HuH-7 (cell line): Measurements from ENCODE around the gene ELF5.

ENCODE experiments used
- DNase-seq: peaks from one replicate; pipeline ENCODE4 v3.0.0; 2011; ENCODE audit warnings: low spot score

ELF5 gene

DNA sequence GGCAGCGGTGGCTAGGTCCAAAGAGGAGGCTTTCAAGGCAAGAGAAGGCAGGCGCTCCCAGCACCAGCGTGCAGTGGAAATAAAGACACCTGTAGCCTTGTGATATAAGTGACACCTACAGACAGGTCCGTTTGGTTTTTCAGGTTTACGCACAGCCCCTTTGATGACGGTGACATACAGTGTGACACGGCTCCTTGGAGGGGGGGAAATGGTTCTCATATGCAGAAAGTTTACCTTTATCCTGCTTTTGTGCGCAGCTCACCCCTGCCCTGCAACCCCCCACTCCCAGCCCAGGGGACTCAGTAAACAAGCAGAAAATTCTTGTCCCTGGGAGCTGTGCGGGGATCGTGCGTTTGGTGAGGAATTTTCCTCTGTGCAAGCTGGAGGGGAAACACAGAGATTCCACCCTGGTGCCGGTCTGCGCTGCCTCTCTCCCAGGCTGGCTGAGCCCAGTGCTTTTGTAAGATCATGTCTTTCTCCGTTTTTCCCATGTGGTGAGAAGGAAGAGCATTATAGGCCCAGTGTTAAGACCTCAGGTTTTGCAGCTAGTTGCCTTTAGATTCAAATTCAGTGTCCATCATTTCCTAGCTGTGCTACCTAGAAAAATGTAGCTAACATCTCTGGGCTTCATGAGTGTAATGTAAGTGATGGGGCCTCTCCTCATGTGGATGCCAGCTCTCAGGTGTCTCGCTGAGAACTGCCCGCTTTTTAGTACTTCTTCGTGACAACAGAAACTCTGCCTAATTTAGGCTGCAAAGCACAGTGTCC, at the start of gene ELF5:
Gene ELF5, minus strand, starts transcription at position 113 of the 768 bp plus-strand sequence. CDS start 8,045 bp downstream, outside the sequence.
- no peak for DNase-seq

- DNase-seq, result no peak
These were observed 49.4 kb upstream of the ELF5 start for GRCh38 chr11:34562976-34563375.

DNA sequence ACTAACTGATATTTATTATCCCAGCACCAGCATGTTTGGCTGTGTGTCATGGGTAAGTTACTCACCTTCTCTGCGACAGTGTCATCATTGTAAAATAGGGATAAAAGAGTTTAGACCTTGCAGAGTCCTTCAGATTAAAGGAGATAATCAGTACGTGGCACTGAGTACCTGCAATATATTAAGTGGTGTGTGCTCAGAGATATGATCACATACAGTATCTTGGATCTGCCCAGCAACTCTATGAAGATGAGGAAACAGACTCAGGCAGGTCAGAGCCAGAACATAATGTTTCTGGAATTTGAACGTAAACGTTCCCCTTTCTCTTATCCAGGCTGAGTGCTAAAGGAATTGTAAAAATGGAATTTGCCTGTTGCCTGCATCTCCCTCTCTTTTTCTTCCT, 46.9 kb upstream of the ELF5 start:
- no peak for DNase-seq

DNA sequence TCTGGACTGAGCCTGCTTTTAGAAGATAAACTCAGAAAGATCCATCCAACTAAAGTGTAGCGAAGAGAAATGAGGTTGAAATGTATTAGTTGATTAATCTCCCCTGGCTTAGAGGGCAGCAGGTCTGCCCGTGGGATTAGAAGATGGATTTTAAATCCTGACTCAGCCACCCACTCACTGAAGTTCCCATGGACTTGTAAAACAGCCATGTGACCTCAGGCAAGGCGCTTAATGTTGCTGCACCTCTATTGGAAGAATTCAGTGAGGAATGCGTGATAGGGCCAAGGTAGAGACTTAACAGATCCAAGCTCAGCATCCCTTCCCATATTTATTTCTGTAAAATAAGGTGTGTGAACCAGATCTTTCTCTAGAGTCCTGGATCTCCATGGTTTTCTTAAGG, 45.1 kb upstream of the ELF5 start:
- no peak for DNase-seq

- no peak for DNase-seq
These were observed 44.6 kb upstream of the ELF5 start for GRCh38 chr11:34558211-34558610.

DNA sequence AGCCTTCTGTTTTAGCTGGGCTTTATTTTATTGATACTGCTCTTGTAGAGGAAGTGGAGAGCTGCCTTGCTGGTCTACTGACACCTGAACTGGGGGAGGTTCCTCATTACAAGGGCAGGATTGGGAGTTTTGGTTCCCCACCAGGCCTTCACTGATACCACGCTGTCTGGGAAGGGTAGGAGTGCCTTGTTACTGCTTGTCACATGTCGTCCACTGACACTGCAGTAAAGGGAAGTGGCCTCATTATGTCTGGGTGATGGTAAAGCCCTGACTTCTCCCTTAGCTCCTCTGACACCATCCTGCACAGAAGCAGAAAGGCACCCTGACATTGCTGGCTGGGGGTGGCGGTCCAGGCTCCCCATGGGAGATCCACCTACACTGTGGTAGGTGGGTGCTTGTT, 38.7 kb upstream of the ELF5 start:
- no peak for DNase-seq

DNA sequence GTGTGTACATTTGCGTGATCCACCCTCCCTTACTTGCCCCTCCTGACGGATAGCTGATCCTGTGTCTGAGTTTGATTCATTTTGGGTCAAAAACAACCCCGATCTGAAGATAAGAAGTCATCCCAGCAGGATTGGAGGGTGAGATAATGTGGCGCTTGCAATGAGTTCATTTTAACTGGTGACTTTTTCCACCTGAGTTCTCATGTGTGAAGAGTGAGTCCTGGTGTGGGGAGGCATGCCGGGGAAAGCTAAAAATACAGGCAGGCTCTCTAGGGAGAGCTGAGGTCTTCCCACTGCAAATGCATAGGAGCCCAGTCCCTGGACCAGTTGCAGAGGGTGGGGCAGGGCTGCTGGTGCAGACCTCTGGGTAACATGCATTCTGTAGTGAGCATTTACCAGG, 35.7 kb upstream of the ELF5 start:
- DNase-seq, result no peak

DNA sequence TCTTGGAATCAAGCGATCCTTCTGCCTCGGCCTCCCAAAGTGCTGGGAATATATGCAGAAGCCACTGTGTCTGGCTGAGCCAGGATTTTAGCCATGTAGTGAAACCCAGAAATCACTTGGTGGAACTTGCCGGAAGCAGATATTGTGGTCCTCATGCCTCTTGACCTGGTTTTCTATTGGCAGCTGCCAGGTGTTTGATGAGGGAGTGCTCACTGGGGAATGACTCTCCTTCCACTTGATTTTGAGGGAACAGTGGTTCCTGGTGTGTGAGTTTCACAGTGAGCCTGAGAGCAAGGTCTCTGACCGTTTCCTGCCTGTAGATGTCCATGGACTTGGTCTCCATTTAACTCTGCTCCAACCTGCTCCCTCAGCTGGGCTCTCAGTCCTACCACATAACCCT, 34.7 kb upstream of the ELF5 start:
- no peak for DNase-seq

GRCh38 chr11:34546511-34547209, 33.1 kb upstream of the ELF5 start:
- no peak for DNase-seq

- DNase-seq, result no peak
These were observed 28.5 kb upstream of the ELF5 start for GRCh38 chr11:34542089-34542488.

- DNase-seq, result no peak
These were observed 27.3 kb upstream of the ELF5 start for GRCh38 chr11:34540870-34541269.

DNA sequence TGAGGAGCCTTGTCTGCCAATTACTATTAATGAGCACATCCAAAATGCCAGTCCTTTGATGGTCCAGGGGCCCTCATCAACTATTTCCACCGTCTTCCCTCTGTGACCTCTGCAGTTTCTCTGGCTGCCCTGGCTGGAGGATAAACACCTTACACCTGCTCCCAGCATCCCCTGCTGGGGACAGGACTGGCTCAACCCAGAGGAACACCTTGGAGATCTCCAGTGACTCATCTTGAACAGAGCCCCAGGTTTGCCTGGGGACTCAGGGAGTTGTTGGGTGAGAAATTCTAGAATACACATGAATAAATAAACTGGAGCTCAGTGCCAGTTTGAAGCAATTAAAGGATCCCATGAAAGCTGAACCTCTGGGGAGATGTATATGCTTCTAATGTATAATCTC, 24.0 kb upstream of the ELF5 start:
- no peak for DNase-seq

GRCh38 chr11:34536056-34536455, 22.5 kb upstream of the ELF5 start:
- DNase-seq, result no peak

DNA sequence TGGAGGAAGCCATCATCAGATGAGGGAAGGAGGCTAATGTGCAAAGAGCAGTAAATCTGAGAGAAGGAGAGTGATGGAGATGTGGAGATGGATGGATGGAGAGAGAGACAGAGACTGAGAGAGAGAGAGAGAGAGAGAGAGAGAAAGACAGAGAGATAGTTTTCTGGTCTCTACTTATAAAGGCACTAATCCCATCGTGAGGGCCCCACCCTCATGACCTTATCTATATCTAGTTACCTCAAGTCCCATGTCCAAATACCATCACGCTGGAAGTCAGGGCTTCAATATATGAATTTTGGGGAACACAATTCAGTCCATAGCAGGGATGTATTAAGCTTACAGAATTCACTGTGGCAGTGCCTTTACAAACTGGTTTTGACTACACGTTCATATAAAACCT, 21.2 kb upstream of the ELF5 start:
- no peak for DNase-seq

GRCh38 chr11:34531663-34532062, 18.1 kb upstream of the ELF5 start:
- no peak for DNase-seq

DNA sequence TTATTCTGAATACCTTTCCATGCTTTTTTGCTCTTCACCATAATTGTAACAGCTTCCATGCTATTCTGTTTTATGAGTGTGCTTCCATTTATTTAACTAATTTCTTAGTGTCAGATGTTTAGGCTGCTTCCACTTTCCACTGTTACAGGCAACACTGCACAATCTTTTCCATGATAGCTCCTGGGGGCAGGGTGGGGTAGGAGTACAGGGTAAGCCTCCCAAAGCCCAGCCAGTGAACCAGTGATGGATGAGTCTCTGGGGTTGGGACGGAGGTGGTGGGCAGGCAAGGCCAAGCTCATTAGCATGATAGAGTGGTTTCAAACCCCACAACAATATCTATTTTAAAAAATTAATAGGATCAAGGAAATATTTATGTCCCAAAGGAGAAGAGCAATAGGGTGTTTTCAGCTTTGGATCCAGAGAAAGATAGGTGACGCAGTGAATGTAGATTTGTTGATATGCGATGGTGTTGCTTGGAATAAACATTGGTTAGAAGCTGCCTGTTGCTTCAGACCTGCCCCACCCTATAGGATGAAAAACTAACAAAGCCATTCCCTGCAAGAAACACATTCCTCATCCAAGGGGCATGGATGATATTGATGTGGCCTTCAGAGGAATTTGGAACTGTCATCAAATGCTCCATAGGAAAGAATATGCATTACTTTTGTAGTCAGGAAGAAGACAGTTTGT, 17.1 kb upstream of the ELF5 start:
- no peak for DNase-seq

DNA sequence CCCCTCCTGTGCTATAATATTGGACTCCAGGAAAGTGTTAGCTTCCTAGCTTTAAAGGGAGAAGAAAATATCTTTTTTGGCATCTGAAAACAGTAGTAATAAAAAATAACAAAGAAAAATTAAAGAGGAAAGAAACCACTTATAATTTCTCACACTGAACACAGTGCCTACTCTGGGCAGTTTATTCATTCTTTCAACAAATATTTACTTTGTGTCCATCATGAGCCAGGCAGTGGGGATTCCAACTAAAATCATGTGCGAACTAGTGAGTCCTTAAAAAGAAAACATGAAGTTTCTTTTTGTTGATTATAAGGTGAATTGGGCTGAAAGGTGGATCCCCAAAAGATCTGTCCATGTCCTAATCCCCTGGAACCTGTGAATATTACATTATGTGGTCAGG, 16.0 kb upstream of the ELF5 start:
- no peak for DNase-seq

GRCh38 chr11:34528072-34528471, 14.5 kb upstream of the ELF5 start:
- no peak for DNase-seq

DNA sequence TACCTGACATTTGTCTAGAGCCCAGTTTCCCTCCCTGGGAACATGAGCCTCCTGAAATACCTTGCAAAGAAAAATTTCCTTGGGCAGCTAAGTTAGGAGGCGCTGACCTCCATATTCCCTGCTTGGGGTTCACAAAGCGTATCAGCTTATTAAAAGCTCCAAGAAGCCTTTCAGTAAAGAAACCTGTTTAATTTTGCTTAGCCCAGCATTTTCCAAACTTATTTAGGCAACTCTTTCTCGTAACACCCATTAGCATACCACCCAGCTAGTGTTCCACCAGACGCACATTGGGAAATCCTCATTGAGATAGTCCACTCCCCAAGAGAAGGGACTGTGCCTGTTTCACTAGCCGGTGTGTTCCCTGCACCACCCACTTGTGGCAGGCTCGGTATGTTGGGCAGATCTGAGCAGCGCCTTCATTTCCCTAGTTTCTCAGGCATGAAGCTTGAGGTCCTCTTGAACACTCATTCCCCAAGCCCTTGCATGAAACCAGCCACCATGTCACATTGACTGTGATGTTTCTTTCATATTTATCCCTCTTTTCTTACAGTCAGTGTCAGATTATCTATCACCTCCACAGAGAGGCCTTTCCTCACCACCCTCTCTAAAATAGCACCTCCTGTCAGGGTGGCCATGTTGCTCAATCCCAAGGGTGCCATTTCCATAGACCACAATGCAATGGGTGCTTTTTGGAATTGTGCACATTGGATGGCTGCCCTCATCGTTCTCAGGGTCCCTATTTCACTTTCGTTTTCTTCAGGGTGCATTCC, 12.5 kb upstream of the ELF5 start:
- no peak for DNase-seq

DNA sequence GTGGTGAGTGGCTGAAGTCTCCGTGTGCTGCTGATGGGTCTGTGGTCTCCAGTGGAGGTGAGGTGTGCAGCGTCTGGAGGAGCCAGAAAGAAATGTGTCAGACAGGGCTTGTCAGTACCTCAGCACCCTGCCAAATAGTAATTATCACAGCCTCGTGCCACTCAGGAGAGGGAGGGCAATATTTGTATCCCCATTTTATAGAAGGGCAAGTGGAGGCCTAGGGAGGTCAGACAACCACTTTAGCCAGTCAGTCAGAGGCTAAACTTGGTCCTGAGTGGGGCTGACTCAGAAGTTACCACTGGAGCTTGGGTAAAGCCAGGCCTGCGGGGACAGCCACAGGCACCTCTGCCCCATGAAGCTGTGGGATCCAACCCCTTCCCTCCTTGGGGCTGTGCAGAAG, 11.5 kb upstream of the ELF5 start:
- DNase-seq, result no peak

- DNase-seq, result no peak
These were observed 11.1 kb upstream of the ELF5 start for GRCh38 chr11:34524696-34525095.

GRCh38 chr11:34523053-34523452, 9.5 kb upstream of the ELF5 start:
- no peak for DNase-seq
